GM23338 (cell line): ENCODE results near the gene CETP. TPM values are rescaled to one million over a fixed set of nuclear protein-coding genes. Genes with fewer than 3 reads are reported as not detected.
A peak's percentile ranks its signal among the peaks of the same experiment; 100 is the strongest.

ENCODE experiments used
- ATAC-seq: fragments of 200-7000 bp; cut with Tn5 transposase; 3 replicates; pipeline ENCODE4 v1.9.1; 2020
- DNase-seq: peaks from one replicate; pipeline ENCODE4 v3.0.0-alpha.2; 2015; ENCODE audit warnings: low spot score
- H2AFZ ChIP-seq: fragments of 200-600 bp; sonication (generic); 2 replicates; pipeline ENCODE4 v1.8.0; 2016; ENCODE audit warnings: antibody characterized with exemption, mild to moderate bottlenecking, moderate library complexity
- H3F3A ChIP-seq: fragments of 200-600 bp; sonication (generic); replicated peaks from 2 replicates; pipeline ENCODE4 v1.8.0; 2017; ENCODE audit warnings: antibody characterized with exemption, mixed run types, low read depth
- H3K27ac ChIP-seq: fragments of 200-600 bp; sonication (generic); 2 replicates; pipeline ENCODE4 v1.6.1; 2016; ENCODE audit warnings: low read depth
- H3K27me3 ChIP-seq: fragments of 200-600 bp; sonication (generic); 2 replicates; pipeline ENCODE4 v1.8.0; 2016; ENCODE audit warnings: mild to moderate bottlenecking, mixed run types, moderate library complexity; ENCODE audit not compliant: insufficient read depth
- H3K36me3 ChIP-seq: fragments of 200-600 bp; sonication (generic); 2 replicates; pipeline ENCODE4 v1.8.0; 2016; ENCODE audit warnings: mild to moderate bottlenecking; ENCODE audit not compliant: insufficient read depth
- H3K4me1 ChIP-seq: fragments of 200-600 bp; sonication (generic); 2 replicates; pipeline ENCODE4 v1.8.0; 2016; ENCODE audit warnings: mild to moderate bottlenecking, moderate library complexity; ENCODE audit not compliant: insufficient read depth
- H3K4me2 ChIP-seq: fragments of 200-600 bp; sonication (generic); 2 replicates; pipeline ENCODE4 v1.7.1; 2017; ENCODE audit warnings: mixed run types
- H3K4me3 ChIP-seq: fragments of 200-600 bp; sonication (generic); 2 replicates; pipeline ENCODE4 v1.6.1; 2016; ENCODE audit warnings: mixed run types
- H3K79me2 ChIP-seq: fragments of 200-600 bp; sonication (generic); replicated peaks from 2 replicates; pipeline ENCODE4 v1.8.0; 2017; ENCODE audit warnings: mild to moderate bottlenecking; ENCODE audit not compliant: insufficient read depth
- H3K9me2 ChIP-seq: fragments of 200-600 bp; sonication (generic); 2 replicates; pipeline ENCODE4 v1.8.0; 2017; ENCODE audit not compliant: insufficient read depth
- H4K20me1 ChIP-seq: fragments of 200-600 bp; sonication (generic); replicated peaks from 2 replicates; pipeline ENCODE4 v1.8.0; 2017; ENCODE audit warnings: mild to moderate bottlenecking; ENCODE audit not compliant: insufficient read depth
- H3K27ac Mint-ChIP-seq: 2 replicates; pipeline ENCODE4 v1.8.0; 2020; ENCODE audit warnings: inconsistent platforms, mild to moderate bottlenecking, moderate library complexity, mixed read lengths
- H3K27me3 Mint-ChIP-seq: 3 replicates; pipeline ENCODE4 v1.8.0; 2022; ENCODE audit warnings: low read depth, mild to moderate bottlenecking, moderate library complexity, mixed read lengths, inconsistent platforms; ENCODE audit not compliant: insufficient read depth, poor library complexity
- H3K36me3 Mint-ChIP-seq: 3 replicates; pipeline ENCODE4 v1.8.0; 2021; ENCODE audit warnings: low read depth, mild to moderate bottlenecking, inconsistent platforms, moderate library complexity, mixed read lengths
- H3K4me1 Mint-ChIP-seq: 3 replicates; pipeline ENCODE4 v1.8.0; 2020; ENCODE audit warnings: mild to moderate bottlenecking, inconsistent platforms, mixed read lengths
- H3K4me3 Mint-ChIP-seq: 3 replicates; pipeline ENCODE4 v1.8.0; 2021; ENCODE audit warnings: moderate library complexity, mild to moderate bottlenecking, inconsistent platforms, mixed read lengths
- H3K9me3 Mint-ChIP-seq: 3 replicates; pipeline ENCODE4 v1.8.0; 2020; ENCODE audit warnings: moderate library complexity, mild to moderate bottlenecking, inconsistent platforms, mixed read lengths
- CTCF ChIP-seq, 2 experiments: fragments of 200-600 bp in 1 of 2; sonication (generic) in 1 of 2; conservative IDR thresholded peaks; 2 replicates each; pipeline versions ENCODE4 v1.5.1 to v1.6.1; 2016 to 2017; ENCODE audit warnings: antibody characterized with exemption in 2 of 2, low read depth in 2 of 2, mild to moderate bottlenecking in 2 of 2, moderate library complexity in 1 of 2
- ETS1 ChIP-seq: IDR thresholded peaks from 2 replicates; pipeline ENCODE4 v1.6.1; 2016; ENCODE audit warnings: antibody characterized with exemption
- EZH2phosphoT487 ChIP-seq: fragments of 200-600 bp; sonication (generic); IDR thresholded peaks from one replicate; pipeline ENCODE4 v1.8.1; 2018; ENCODE audit warnings: antibody characterized with exemption; ENCODE audit not compliant: unreplicated experiment
- NANOG ChIP-seq: IDR thresholded peaks from 2 replicates; pipeline ENCODE4 v1.6.1; 2016; ENCODE audit warnings: antibody characterized with exemption, borderline replicate concordance
- STAT1 ChIP-seq: IDR thresholded peaks from one replicate; pipeline ENCODE4 v1.6.1; 2016; ENCODE audit warnings: antibody characterized with exemption; ENCODE audit not compliant: unreplicated experiment
- ZNF331 ChIP-seq: fragments of 250-450 bp; sonication (Bioruptor Pico); IDR thresholded peaks from 2 replicates; pipeline ENCODE4 v1.5.0; 2020; ENCODE audit warnings: low read depth, mild to moderate bottlenecking, moderate library complexity
- ZNF462 ChIP-seq: fragments of 250-450 bp; sonication (Bioruptor Pico); IDR thresholded peaks from 2 replicates; pipeline ENCODE4 v1.5.0; 2020; ENCODE audit warnings: mild to moderate bottlenecking, moderate library complexity
- polyA plus RNA-seq: library from polyadenylated mRNA; unstranded; fragments of >200 nt; fragmentation: Nextera tagmentation; extraction: Ambion mirVana; gene quantifications from 2 replicates; pipeline ENCODE4 v1.2.1, GENCODE V29; 2016
- total RNA-seq: library from RNA; depleted of rRNA; stranded (reverse); fragments of >200 nt; shearing (Covaris generic); gene quantifications from 2 replicates; pipeline ENCODE4 v1.2.3, GENCODE V29; 2014

The CETP gene
- total and polyA plus RNA-seq, 2 experiments from 2014 or later = not detected

- H3K27ac ChIP-seq = no peak overlapping the region
These were observed 19.3 kb downstream of the CETP start for GRCh38 chr16:56980792-56981724.

GRCh38 chr16:56981729-56982271 lies 20.1 kb downstream of the CETP start:
- H3K27me3 Mint-ChIP-seq = peaks cover 6% of the 10 kb centered on the region
- no peak overlapping the region for H3K27ac Mint-ChIP-seq
- H3K27ac ChIP-seq = no peak overlapping the region
- no peak overlapping the region for H3K4me2 ChIP-seq
- no peaks in the 10 kb centered on the region for H3K4me1 ChIP-seq
- no peak overlapping the region for H3K4me3 Mint-ChIP-seq
- H3K9me2 ChIP-seq = no peaks in the 10 kb centered on the region
- no peaks in the 10 kb centered on the region; the same call in 2 of the 3 replicates for H3K9me3 Mint-ChIP-seq
- no peaks in the 10 kb centered on the region for H4K20me1 ChIP-seq
- H3K4me1 Mint-ChIP-seq = peaks cover 9% of the 10 kb centered on the region
- no peak overlapping the region for H2AFZ ChIP-seq
- H3K4me3 ChIP-seq = no peak overlapping the region
- ATAC-seq (no peak), DNase-seq (no peak)
- no peaks in the 10 kb centered on the region for H3K36me3 Mint-ChIP-seq
- H3K79me2 ChIP-seq = no peaks in the 10 kb centered on the region
- no peaks in the 10 kb centered on the region for H3F3A ChIP-seq
- no peaks in the 10 kb centered on the region for H3K27me3 ChIP-seq
- H3K36me3 ChIP-seq = no peaks in the 10 kb centered on the region
- TF ChIP-seq ZNF462 (CRISPR knock-in tag) = no peak
- TF ChIP-seq EZH2phosphoT487 = no peak

More at GRCh38 chr16:56980792-56981724, 19.3 kb downstream of the CETP start:
- DNase-seq (no peak), ATAC-seq (peak; percentile 33; the same call in 2 of the 3 replicates)
- H3K79me2 ChIP-seq = no peaks in the 10 kb centered on the region
- H3K4me2 ChIP-seq = no peak overlapping the region
- no peaks in the 10 kb centered on the region for H3K27me3 ChIP-seq
- no peaks in the 10 kb centered on the region for H3K36me3 ChIP-seq
- H3K4me1 ChIP-seq = no peaks in the 10 kb centered on the region
- no peaks in the 10 kb centered on the region for H3K9me2 ChIP-seq
- Mint-ChIP-seq H3K27ac (0 out of 2 replicates have a peak overlapping the region, but pooled peaks have one; percentile 11), H3K9me3 (no peaks in the 10 kb centered on the region; the same call in 2 of the 3 replicates), H3K27me3 (peaks cover 6% of the 10 kb centered on the region), H3K4me1 (peaks cover 9% of the 10 kb centered on the region), H3K36me3 (no peaks in the 10 kb centered on the region), H3K4me3 (no peak overlapping the region)
- no peak overlapping the region for H3K4me3 ChIP-seq
- peak overlapping the region; percentile 63; the same call in 1 of the 2 replicates for H2AFZ ChIP-seq
- TF ChIP-seq NANOG (no peak), ETS1 (no peak), ZNF331 (CRISPR knock-in tag) (no peak), STAT1 (no peak), CTCF (conservative IDR thresholded peaks at IDR 0.05; ENCODE audit: low read depth in 2 of 2) (0 out of 4 replicates have a peak, but pooled peaks of 1 of the 2 experiments have one; percentile 13), EZH2phosphoT487 (no peak)
- H3F3A ChIP-seq = no peaks in the 10 kb centered on the region
- no peaks in the 10 kb centered on the region for H4K20me1 ChIP-seq
